HG02642 (cell line): ENCODE results near the gene PAM.
"Not testable (repeated sequence)": the region's sequence is repeated elsewhere in the genome, so short reads cannot be mapped to it uniquely, and the experiment has no call there.

Experiments
- ATAC-seq: cut with Tn5 transposase; IDR thresholded peaks from one replicate; pipeline ENCODE4 v1.9.1; 2021; ENCODE audit warnings: mild to moderate bottlenecking; ENCODE audit not compliant: unreplicated experiment, poor library complexity

Gene PAM

DNA sequence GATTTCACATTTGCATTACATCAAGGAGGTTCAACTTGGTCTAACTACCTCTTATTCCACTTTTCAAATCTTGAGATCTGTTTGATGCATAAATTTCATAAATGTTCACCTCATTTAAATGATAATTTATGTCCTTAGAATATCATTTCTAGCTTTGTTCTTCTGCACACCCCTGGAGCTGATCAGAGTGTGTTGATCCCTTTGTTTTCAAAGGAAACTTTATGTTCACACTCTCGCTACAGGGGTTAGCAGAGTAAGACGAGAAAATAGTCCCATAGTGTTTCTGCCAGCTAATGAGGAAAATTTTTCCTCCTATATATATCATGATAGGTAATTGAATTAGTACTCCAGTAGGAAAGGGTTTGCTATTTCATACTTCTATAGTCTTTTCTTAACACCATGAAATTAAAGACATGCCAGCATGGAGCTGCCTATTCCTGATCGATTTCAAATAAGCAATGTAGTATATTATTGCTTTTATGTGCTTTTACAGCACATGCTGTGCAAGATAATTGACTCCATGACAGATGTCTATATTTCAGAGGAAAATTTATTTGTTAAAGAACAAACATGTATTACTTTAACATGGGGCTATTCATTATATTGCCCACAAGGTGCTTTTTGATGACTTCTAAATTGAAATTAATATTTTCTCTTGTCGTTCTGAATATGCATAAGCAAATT is 4.8 kb upstream of the PAM start:
- no peak for ATAC-seq

DNA sequence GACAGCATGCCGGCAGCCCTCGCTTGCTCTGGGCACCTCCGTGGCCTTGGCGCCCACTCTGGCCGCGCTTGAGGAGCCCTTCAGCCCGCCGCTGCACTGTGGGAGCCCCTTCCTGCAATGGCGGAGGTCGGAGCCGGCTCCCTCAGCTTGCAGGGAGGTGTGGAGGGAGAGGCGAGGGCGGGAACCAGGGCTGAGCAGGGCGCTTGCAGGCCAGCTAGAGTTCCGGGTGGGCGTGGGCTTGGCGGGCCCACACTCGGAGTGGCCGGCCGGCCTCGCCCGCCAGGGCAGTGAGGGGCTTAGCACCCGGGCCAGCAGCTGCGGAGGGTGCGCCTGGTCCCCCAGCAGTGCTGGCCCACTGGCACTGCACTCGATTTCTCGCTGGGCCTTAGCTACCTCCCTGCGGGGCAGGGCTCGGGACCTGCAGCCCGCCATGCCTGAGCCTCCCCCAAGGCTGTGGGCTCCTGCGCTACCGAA is 3.2 kb upstream of the PAM start:
- ATAC-seq = not testable (repeated sequence)

DNA sequence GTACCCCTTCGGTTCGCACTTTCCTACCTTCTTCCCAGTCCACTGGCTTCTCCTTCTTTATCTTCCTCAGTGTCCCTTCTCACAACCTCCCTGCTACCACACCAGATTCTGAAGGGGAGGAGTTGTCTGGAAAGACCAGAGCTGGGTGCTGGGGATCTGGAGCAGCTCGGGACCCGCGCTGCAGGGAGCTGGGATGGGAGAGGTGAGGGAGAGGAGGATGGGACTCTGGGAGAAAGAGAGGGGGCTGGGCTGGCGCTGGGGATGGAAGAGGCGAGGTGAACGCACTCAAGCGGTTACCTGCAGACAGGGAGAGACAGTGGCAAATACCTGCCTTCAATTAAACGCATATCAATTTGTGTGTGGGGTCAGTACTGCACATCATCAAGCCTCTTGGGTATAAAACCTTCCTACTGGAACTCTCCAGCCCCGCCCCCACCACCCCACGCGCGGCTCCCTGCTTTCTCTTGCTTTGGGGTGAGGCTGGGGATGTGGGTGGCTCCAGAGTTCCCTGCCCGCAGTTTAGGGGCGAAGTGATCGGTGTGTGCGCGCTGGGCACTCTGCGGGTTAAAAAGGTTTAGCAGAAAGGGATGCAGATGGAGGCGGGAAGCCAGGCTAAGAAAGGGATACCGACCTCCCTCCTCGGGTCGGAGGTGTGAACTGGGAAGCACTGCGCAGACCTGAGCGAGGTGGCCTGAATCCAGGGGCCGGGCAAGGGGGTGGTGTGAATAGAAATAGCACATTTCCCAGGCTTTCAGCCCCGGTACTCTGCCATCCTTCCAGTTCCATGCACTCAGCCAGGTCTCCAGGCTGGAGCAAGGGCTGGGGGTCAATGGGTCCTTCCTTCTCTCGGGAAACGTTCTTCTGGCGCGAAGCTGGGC is 977 bp upstream of the PAM start:
- ATAC-seq = peak; percentile 2

DNA sequence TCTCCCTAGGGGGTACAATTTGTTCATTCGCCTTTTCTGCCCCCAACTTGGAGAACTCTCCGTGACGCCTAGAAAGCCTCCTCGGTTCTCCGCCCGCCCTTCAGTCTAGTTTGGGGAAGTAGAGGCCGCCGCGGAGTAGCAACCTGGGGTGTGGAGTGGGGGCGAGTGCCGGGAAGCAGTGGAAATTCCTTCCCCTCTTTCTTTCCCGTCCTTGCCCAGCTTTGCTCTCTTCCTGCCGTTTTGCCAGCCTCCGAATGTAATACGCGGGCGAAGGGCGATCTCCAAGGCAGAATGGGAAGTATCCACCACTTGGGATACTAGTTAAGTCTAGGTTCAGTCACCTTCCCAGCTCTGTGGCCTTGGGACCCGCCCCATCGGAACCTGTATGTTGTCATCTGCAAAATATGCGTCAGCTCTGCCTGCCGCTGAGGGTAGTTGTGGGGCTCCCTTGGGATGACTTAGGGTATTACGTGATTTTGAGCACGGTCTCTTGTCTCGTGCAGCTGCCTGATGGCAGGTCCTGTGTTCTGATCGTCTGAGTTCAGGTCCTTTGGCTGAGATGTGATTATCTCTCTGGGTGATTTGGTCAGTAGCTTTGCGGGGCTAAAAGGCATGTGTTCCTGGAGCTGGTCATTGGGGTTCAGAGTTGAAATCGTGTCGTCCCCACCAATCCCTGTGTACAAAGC is 724 bp downstream of the PAM start:
- ATAC-seq = peak; percentile 70

DNA sequence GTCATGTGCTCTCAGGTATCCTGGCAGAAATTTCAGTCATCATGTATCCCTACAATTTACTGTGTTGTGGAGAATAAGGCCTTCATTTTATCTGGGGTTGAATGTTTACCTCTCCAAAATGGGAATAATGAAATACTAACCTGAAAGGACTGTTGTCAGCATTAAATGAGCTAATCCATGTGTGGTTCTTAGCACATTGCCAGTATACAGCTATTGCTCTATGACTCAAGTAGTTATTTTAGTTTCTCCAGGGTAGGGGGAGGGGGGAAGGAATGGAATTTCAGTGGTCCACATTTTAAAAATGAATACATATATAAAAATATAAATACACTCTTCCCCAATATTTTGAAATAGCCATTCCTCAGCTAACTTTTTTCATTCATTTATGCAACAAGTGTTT is 3.5 kb downstream of the PAM start:
- ATAC-seq = no peak

GRCh38 chr5:102759289-102759688 is 4.2 kb downstream of the PAM start:
- ATAC-seq = no peak

GRCh38 chr5:102759700-102760099 is 4.6 kb downstream of the PAM start:
- no peak for ATAC-seq

- no peak for ATAC-seq
Measured at GRCh38 chr5:102760815-102761214, 5.7 kb downstream of the PAM start.

GRCh38 chr5:102762095-102762534 is 7.0 kb downstream of the PAM start:
- ATAC-seq = peak; percentile 83

- ATAC-seq = no peak
Measured at GRCh38 chr5:102762562-102763227, 7.6 kb downstream of the PAM start.

GRCh38 chr5:102763734-102764133 is 8.6 kb downstream of the PAM start:
- ATAC-seq = no peak

DNA sequence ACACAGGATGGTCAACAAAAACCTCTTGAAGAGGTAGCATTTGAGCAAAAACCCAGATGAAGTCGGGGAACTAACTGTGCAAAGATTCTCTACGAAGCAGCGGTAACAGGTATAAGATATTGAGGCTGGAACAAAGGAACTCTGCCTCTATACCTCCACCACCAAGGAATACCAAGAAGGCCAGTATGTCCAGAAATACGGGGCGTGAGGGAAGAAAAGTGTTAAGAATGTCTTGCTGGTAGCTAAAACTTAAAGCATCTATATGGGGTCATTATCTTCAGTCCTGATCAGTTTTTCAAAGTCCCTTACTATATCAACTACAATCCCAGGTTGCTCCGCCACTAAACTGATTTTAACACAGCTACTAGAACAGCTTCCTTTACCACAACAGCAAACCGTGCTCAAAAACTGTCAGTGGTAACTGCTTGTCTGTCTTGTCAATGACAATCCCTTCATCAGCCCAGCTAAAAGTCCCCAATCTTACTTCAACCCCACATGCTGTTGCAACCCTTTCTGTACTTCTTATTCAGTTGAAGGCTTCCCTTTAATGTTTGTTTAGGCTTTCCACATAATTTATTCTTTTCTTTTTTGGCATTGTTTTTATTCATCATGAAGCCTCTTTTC is 9.4 kb downstream of the PAM start:
- ATAC-seq = no peak

- no peak for ATAC-seq
Measured at GRCh38 chr5:102765350-102765749, 10.2 kb downstream of the PAM start.

DNA sequence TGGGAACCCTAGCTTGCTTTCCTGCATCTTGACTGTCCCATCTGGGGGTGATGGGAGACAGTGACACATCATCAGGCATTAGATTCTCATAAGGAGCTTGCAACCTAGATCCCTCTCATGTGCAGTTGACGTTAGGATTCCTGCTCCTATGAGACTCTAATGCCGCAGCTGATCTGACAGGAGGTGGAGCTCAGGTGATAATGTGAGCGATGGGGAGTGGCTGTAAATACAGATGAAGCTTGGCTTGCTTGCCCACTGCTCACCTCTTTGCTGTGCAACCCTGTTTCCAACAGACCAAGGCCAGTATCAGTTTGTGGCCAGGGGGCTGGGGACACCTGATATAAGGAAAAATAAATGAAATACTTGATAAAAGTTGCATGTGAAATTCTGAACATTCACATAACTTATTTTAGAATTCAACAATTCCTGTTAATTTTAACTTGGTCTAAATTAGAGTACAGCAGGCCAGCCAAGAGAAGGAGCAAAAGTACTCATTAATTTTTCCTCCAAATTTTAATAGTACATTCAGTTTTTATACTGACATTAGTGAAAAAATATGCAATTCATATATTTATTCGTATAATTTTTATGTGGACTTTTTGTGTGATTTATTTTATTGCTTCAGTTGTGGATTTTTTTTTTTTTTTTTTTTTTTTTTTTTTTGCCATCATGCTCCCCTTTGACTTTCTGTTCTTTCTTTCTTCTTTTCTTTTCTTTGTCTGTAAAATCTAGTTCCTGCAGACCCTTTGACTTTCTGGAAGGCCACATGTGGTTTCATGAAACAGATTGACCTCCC is 11.4 kb downstream of the PAM start:
- no peak for ATAC-seq

- peak; percentile 42 for ATAC-seq
Measured at GRCh38 chr5:102767862-102768261, 12.8 kb downstream of the PAM start.

DNA sequence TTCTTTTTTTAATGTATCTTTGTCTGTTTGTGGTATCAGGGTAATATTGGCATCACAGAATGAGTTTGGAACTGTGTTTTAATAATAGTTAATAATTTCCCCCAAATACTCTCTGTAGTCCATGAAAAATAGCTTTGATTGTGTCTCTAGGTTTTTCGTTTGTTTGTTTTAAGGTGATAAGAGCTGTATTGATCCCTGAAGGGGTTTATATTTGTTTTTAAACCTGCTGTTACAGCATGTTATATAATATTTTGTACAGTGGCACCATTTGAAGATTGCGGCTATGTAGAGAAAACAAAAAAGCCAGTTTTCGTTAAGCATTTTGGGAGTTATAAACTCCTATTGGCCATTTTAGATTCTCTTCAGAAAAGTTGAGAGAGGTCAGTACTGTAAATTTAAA is 15.7 kb downstream of the PAM start:
- no peak for ATAC-seq

DNA sequence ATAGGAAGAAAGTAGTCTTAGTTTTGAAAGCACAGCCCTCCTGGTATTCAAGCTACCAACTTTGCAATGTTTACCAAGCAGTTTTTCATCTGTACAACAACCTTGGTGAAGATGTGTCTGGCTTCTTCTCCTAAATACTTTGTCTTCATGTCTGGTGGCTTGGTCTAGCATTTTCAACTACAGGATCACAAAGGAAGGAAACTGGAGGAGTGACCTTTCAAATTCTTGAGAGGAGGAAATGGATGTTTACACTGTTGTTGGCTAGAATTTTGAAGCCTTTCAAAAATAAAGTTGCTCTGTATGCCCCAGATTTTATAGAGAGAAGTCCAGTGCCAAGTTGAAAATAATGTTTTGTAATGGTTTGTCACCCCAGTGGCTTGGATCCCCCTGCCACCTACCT is 16.3 kb downstream of the PAM start:
- ATAC-seq = no peak

- ATAC-seq = no peak
Measured at GRCh38 chr5:102772273-102772672, 17.2 kb downstream of the PAM start.

DNA sequence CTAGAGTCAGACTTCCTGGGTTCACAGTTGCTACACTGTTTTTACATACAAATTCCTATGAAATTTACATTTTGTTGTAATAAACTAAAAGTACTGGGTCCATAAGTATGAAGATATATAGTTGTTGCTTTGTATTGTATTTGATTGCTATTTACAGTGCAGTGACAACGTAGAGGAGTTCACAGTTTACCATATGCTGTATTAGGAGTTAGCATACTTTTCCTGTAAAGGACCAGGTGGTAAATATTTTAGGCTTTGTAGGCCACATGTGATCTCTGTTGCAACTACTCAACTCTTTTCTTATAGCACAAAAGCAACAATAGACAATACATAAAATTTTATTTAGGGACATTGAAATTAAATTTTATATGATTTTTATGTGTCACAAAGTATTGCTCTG is 18.0 kb downstream of the PAM start:
- ATAC-seq = no peak
